Measurements from ENCODE around the gene SELENOM. TPM values are rescaled to one million over a fixed set of nuclear protein-coding genes. Genes with fewer than 3 reads are reported as not detected.
A peak's percentile ranks its signal among the peaks of the same experiment; 100 is the strongest.

SELENOM gene
- total and polyA plus RNA-seq, 2 of the 8 experiments (the other 6 are each of a cell fraction or from before 2014, with no cell fraction given), result 22.7 to 40.0 TPM

DNA sequence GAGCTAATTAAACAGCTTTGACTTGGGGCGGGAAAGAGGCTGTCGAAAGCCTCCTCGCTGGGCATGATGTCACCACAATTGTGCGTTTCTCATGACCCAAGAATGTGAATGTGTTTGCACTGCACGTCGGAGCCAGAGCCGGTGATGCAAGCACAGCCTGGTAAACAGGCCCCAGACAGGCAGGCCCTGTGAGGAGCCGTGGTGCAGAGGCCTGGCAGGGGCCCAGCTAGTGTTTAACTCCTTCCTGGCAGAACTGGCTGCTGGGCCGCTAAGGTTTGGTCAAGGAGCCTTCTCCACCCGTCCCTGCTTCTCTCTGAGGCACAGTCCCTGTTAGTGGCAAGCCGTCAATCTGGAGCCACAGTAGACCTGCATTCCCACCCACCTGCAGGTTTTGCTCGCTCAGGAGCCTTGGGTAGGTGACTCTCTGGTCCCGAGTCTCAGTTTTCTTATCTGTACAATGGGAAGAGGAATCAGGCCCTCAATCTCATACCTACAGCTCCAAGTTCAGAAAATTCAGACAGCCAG lies 51.7 kb downstream of the SELENOM start (continued):
- no peak for TF ChIP-seq YY1 (IDR thresholded peaks at IDR 0.05; ENCODE audit: low read depth, low read length)
- TF ChIP-seq CEBPB (IDR thresholded peaks at IDR 0.05; ENCODE audit: low read depth, low read length), result peak; percentile 69
- TF ChIP-seq SRF (IDR thresholded peaks at IDR 0.05; ENCODE audit: low read depth, low read length), result no peak
- TF ChIP-seq, protein P1, sequence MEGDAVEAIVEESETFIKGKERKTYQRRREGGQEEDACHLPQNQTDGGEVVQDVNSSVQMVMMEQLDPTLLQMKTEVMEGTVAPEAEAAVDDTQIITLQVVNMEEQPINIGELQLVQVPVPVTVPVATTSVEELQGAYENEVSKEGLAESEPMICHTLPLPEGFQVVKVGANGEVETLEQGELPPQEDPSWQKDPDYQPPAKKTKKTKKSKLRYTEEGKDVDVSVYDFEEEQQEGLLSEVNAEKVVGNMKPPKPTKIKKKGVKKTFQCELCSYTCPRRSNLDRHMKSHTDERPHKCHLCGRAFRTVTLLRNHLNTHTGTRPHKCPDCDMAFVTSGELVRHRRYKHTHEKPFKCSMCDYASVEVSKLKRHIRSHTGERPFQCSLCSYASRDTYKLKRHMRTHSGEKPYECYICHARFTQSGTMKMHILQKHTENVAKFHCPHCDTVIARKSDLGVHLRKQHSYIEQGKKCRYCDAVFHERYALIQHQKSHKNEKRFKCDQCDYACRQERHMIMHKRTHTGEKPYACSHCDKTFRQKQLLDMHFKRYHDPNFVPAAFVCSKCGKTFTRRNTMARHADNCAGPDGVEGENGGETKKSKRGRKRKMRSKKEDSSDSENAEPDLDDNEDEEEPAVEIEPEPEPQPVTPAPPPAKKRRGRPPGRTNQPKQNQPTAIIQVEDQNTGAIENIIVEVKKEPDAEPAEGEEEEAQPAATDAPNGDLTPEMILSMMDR (IDR thresholded peaks at IDR 0.05; ENCODE audit: control extremely low read depth in 1 of 3, insufficient read depth in 1 of 3, low read depth in 1 of 3, low read length in 3 of 3), result no peak
- no peak for TF ChIP-seq SUZ12 (IDR thresholded peaks at IDR 0.05; ENCODE audit: low read length)
- TF ChIP-seq SP4 (IDR thresholded peaks at IDR 0.05; ENCODE audit: low read length), result no peak
- peak in 1 of 2 experiments; percentile 92; a peak in 1 of 4 replicates for TF ChIP-seq HDAC2 (IDR thresholded peaks at IDR 0.05; ENCODE audit: borderline replicate concordance in 1 of 2, low read depth in 2 of 2, low read length in 2 of 2)
- TF ChIP-seq GTF2F1 (IDR thresholded peaks at IDR 0.05; ENCODE audit: borderline replicate concordance, low read depth, low read length), result no peak
- TF ChIP-seq RBBP5 (IDR thresholded peaks at IDR 0.05; ENCODE audit: borderline replicate concordance, low read depth, low read length), result no peak
- peak; percentile 94 for TF ChIP-seq KDM1A (IDR thresholded peaks at IDR 0.05; ENCODE audit: borderline replicate concordance, low read length)
- TF ChIP-seq SIX5 (IDR thresholded peaks at IDR 0.05; ENCODE audit: low read depth, low read length), result no peak
- no peak for TF ChIP-seq TBP (IDR thresholded peaks at IDR 0.05; ENCODE audit: low read depth, low read length)
- TF ChIP-seq, protein P2, sequence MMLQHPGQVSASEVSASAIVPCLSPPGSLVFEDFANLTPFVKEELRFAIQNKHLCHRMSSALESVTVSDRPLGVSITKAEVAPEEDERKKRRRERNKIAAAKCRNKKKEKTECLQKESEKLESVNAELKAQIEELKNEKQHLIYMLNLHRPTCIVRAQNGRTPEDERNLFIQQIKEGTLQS (IDR thresholded peaks at IDR 0.05; ENCODE audit: insufficient read depth, low read depth, low read length), result 0 out of 2 replicates have a peak, but pooled peaks have one; percentile 30
- TF ChIP-seq TAF1 (IDR thresholded peaks at IDR 0.05; ENCODE audit: low read depth, low read length), result 0 out of 2 replicates have a peak, but pooled peaks have one; percentile 23
- no peak for TF ChIP-seq BRCA1 (IDR thresholded peaks at IDR 0.05; ENCODE audit: low read depth, low read length)
- no peak for TF ChIP-seq EZH2 (IDR thresholded peaks at IDR 0.05; ENCODE audit: low read depth, low read length, severe bottlenecking)
- no peak for TF ChIP-seq NRF1 (IDR thresholded peaks at IDR 0.05; ENCODE audit: low read depth, low read length)
- TF ChIP-seq JUND (IDR thresholded peaks at IDR 0.05; ENCODE audit: low read length), result no peak
- TF ChIP-seq, protein P3, sequence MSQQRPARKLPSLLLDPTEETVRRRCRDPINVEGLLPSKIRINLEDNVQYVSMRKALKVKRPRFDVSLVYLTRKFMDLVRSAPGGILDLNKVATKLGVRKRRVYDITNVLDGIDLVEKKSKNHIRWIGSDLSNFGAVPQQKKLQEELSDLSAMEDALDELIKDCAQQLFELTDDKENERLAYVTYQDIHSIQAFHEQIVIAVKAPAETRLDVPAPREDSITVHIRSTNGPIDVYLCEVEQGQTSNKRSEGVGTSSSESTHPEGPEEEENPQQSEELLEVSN (IDR thresholded peaks at IDR 0.05), result 0 out of 2 replicates have a peak, but pooled peaks have one; percentile 32
- TF ChIP-seq SIN3A (conservative IDR thresholded peaks at IDR 0.05 in 1 of 2, IDR thresholded peaks at IDR 0.05 in 1 of 2; ENCODE audit: low read depth in 1 of 2, low read length in 2 of 2), result no peak
- TF ChIP-seq TEAD4 (IDR thresholded peaks at IDR 0.05; ENCODE audit: low read depth, low read length), result no peak
- no peak for TF ChIP-seq MAFK (IDR thresholded peaks at IDR 0.05; ENCODE audit: low read depth, low read length)
